HG02610 (cell line): ENCODE results near the gene SPOCK2.
A peak's percentile ranks its signal among the peaks of the same experiment; 100 is the strongest.

Experiments used
- ATAC-seq: cut with Tn5 transposase; IDR thresholded peaks from one replicate; pipeline ENCODE4 v1.9.1; 2021; ENCODE audit warnings: mild to moderate bottlenecking, moderate library complexity; ENCODE audit not compliant: unreplicated experiment

SPOCK2 gene

GRCh38 chr10:72058989-72059842 lies 29.1 kb downstream of the SPOCK2 start:
- no peak for ATAC-seq

GRCh38 chr10:72058347-72058898 lies 29.9 kb downstream of the SPOCK2 start:
- ATAC-seq = no peak

GRCh38 chr10:72056932-72057751 lies 31.2 kb downstream of the SPOCK2 start:
- no peak for ATAC-seq

GRCh38 chr10:72056113-72056512 lies 32.2 kb downstream of the SPOCK2 start:
- no peak for ATAC-seq

GRCh38 chr10:72053690-72054089 lies 34.7 kb downstream of the SPOCK2 start:
- no peak for ATAC-seq

GRCh38 chr10:72050873-72051272 lies 37.5 kb downstream of the SPOCK2 start:
- ATAC-seq = no peak

- no peak for ATAC-seq
These were observed 38.2 kb downstream of the SPOCK2 start for GRCh38 chr10:72049969-72050781.

GRCh38 chr10:72049472-72049871 lies 38.9 kb downstream of the SPOCK2 start:
- ATAC-seq = no peak

GRCh38 chr10:72048450-72049124 lies 39.8 kb downstream of the SPOCK2 start:
- peak; percentile 44 for ATAC-seq

- ATAC-seq = no peak
These were observed 42.8 kb downstream of the SPOCK2 start for GRCh38 chr10:72045586-72045985.

- ATAC-seq = no peak
These were observed 43.8 kb downstream of the SPOCK2 start for GRCh38 chr10:72044417-72045041.

- no peak for ATAC-seq
These were observed 45.1 kb downstream of the SPOCK2 start for GRCh38 chr10:72043016-72043834.

GRCh38 chr10:72041491-72041890 lies 46.9 kb downstream of the SPOCK2 start:
- ATAC-seq = no peak

- ATAC-seq = no peak
These were observed 49.0 kb downstream of the SPOCK2 start for GRCh38 chr10:72039377-72039776.

- no peak for ATAC-seq
These were observed 49.8 kb downstream of the SPOCK2 start for GRCh38 chr10:72038458-72039001.

GRCh38 chr10:72037811-72038210 lies 50.5 kb downstream of the SPOCK2 start:
- no peak for ATAC-seq

- ATAC-seq = no peak
These were observed 51.1 kb downstream of the SPOCK2 start for GRCh38 chr10:72037266-72037665.

- ATAC-seq = no peak
These were observed 53.0 kb downstream of the SPOCK2 start for GRCh38 chr10:72035252-72035887.
